Testis (tissue), 3 donors: ENCODE data around the gene SSBP2. TPM values are rescaled to one million over a fixed set of nuclear protein-coding genes. Genes with fewer than 3 reads are reported as not detected.

Experiments used
- DNase-seq: peaks from one replicate; pipeline ENCODE4 v3.0.0-alpha.2; 2019
- H3K27ac ChIP-seq, 2 donors: fragments of 200-600 bp; sonication (generic); one replicate each; pipeline ENCODE4 v1.5.1; 2019
- H3K27me3 ChIP-seq: fragments of 200-600 bp; sonication (generic); one replicate; pipeline ENCODE4 v1.5.1; 2019
- H3K36me3 ChIP-seq: fragments of 200-600 bp; sonication (generic); one replicate; pipeline ENCODE4 v1.5.1; 2017; ENCODE audit warnings: low read depth; ENCODE audit errors: missing control alignments
- H3K4me1 ChIP-seq: fragments of 200-600 bp; sonication (generic); one replicate; pipeline ENCODE4 v1.5.1; 2019
- H3K4me3 ChIP-seq, 2 donors: fragments of 200-600 bp; sonication (generic); one replicate each; pipeline ENCODE4 v1.5.1; 2017 to 2019
- H3K9me3 ChIP-seq: fragments of 200-600 bp; sonication (generic); one replicate; pipeline ENCODE4 v1.5.1; 2017
- CTCF ChIP-seq, 3 experiments: fragments of 450-650 bp in 2 of 3; fragments of 200-600 bp in 1 of 3; sonication (generic) in 1 of 3; IDR thresholded peaks; one replicate each; pipeline ENCODE4 v1.5.1; 2016 to 2019; ENCODE audit warnings: antibody characterized with exemption in 3 of 3, mild to moderate bottlenecking in 2 of 3, moderate library complexity in 1 of 3
- POLR2A ChIP-seq: fragments of 450-650 bp; IDR thresholded peaks from one replicate; pipeline ENCODE4 v1.6.1; 2017; ENCODE audit warnings: antibody characterized with exemption, mild to moderate bottlenecking, moderate library complexity
- WGBS, 2 donors: methylation state at CpG; one replicate each; pipeline ENCODE4 v1.1.5; 2018; 5-methylcytosine and 5-hydroxymethylcytosine counted together
- intact Hi-C: fragments of 100-400 bp; cut with DNase I; formaldehyde crosslinking; loops from one replicate; pipeline ENCODE4 v1.15.1; 2023; ENCODE audit warnings: low total_unique reads
- polyA plus RNA-seq: library from polyadenylated mRNA; stranded (reverse); fragments of 350-450 nt; fragmentation: Illumina TruSeq; extraction: RNeasy Lipid Tissue Mini Kit (QIAGEN cat#74804); gene quantifications from one replicate; pipeline ENCODE4 v1.2.3, GENCODE V29; 2014; ENCODE audit warnings: low read depth, low replicate concordance; ENCODE audit not compliant: insufficient read depth
- total RNA-seq, 2 donors: library from RNA; depleted of rRNA; stranded (reverse); fragments of >200 nt; gene quantifications; one replicate each; pipeline ENCODE4 v1.2.3, GENCODE V29; 2016

The SSBP2 gene
- total and polyA plus RNA-seq, 3 donors from 2014 or later = 17.5 to 27.6 (median 22.7) TPM

- TF ChIP-seq POLR2A = no peak
- TF ChIP-seq CTCF (IDR thresholded peaks at IDR 0.05) = no peak
- H3K27me3 ChIP-seq = no peaks in the 10 kb centered on the region
- H3K4me3 ChIP-seq = no peak overlapping the region
- no peaks in the 10 kb centered on the region for H3K36me3 ChIP-seq
- no peaks in the 10 kb centered on the region for H3K9me3 ChIP-seq
- H3K4me1 ChIP-seq = no peaks in the 10 kb centered on the region
- DNase-seq = no peak
- H3K27ac ChIP-seq = no peak overlapping the region
- intact Hi-C loops = no loop called here
- WGBS, 2 donors = 83 to 86% methylated on average over 1 of the region's 1 CpG
Measured at GRCh38 chr5:81729276-81729675, 21.6 kb downstream of the SSBP2 start.

- no peak for TF ChIP-seq CTCF (IDR thresholded peaks at IDR 0.05)
- TF ChIP-seq POLR2A = no peak
- intact Hi-C loops = no loop called here
- H3K27ac ChIP-seq = no peak overlapping the region
- DNase-seq = no peak
- no peaks in the 10 kb centered on the region for H3K36me3 ChIP-seq
- no peaks in the 10 kb centered on the region for H3K27me3 ChIP-seq
- H3K4me3 ChIP-seq = no peak overlapping the region
- H3K9me3 ChIP-seq = no peaks in the 10 kb centered on the region
- whole genome bisulfite sequencing, 2 donors = 94 to 96% methylated on average over 3 of the region's 3 CpGs
- no peaks in the 10 kb centered on the region for H3K4me1 ChIP-seq
Measured at GRCh38 chr5:81728301-81728700, 22.6 kb downstream of the SSBP2 start.

- H3K4me1 ChIP-seq = peaks cover 8% of the 10 kb centered on the region
Measured at GRCh38 chr5:81726297-81726696, 24.6 kb downstream of the SSBP2 start.

GRCh38 chr5:81724571-81724970 lies 26.3 kb downstream of the SSBP2 start:
- DNase-seq = no peak
- H3K9me3 ChIP-seq = no peaks in the 10 kb centered on the region
- intact Hi-C loops = no loop called here
- H3K27me3 ChIP-seq = no peaks in the 10 kb centered on the region
- WGBS, 2 donors = 88 to 89% methylated on average over 5 of the region's 5 CpGs
- no peak for TF ChIP-seq POLR2A
- TF ChIP-seq CTCF (IDR thresholded peaks at IDR 0.05) = no peak
- peaks cover 12% of the 10 kb centered on the region for H3K4me1 ChIP-seq
- no peak overlapping the region for H3K27ac ChIP-seq
- H3K36me3 ChIP-seq = no peaks in the 10 kb centered on the region
- no peak overlapping the region for H3K4me3 ChIP-seq

More at GRCh38 chr5:81726297-81726696, 24.6 kb downstream of the SSBP2 start:
- H3K36me3 ChIP-seq = no peaks in the 10 kb centered on the region
- TF ChIP-seq POLR2A (no peak), CTCF (IDR thresholded peaks at IDR 0.05) (no peak)
- intact Hi-C loops = no loop called here
- 58 to 64% methylated on average over 1 of the region's 1 CpG for WGBS, 2 donors
- no peaks in the 10 kb centered on the region for H3K9me3 ChIP-seq
- H3K27ac ChIP-seq = no peak overlapping the region
- H3K27me3 ChIP-seq = no peaks in the 10 kb centered on the region
- DNase-seq = no peak
- no peak overlapping the region for H3K4me3 ChIP-seq

DNA sequence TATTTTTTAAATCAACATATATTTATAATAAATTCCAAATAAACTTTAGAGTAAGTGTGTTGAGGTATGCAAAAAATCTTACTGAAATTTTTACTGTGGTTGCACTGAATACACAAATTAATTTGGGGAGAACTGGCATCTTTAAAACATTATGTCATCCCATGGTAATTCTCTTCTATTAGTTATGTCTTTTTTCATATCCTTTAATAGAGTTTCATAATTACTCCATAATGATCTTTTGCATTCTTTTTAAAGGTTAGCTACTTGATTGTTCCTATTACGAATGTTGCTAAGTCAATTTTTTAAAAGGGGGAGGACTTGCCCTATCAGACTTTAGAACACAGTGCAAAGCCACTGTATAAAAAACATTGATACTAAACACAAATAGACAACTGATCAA lies 26.8 kb downstream of the SSBP2 start:
- Histone ChIP-seq H3K36me3 (no peaks in the 10 kb centered on the region), H3K27ac (no peak overlapping the region), H3K4me1 (peaks cover 12% of the 10 kb centered on the region), H3K9me3 (no peaks in the 10 kb centered on the region), H3K4me3 (no peak overlapping the region), H3K27me3 (no peaks in the 10 kb centered on the region)
- DNase-seq = no peak
- TF ChIP-seq POLR2A = no peak
- TF ChIP-seq CTCF (IDR thresholded peaks at IDR 0.05) = no peak
- intact Hi-C loops = no loop called here
- WGBS, 2 donors = 51 to 65% methylated on average over 1 of the region's 1 CpG
